AG04450 (cell line): Measurements from ENCODE around the gene FKTN. TPM values are rescaled to one million over a fixed set of nuclear protein-coding genes. Genes with fewer than 3 reads are reported as not detected.
"Not testable (repeated sequence)": the region's sequence is repeated elsewhere in the genome, so short reads cannot be mapped to it uniquely, and the experiment has no call there.

ENCODE experiments used
- CTCF ChIA-PET: fragments of 300-600, 350-600 bp; formaldehyde crosslinking; extraction: SDS; loops from one replicate; lab custom pipeline; 2022; ENCODE audit warnings: antibody characterized with exemption, inconsistent platforms; lab: Charles Lee
- POLR2A ChIA-PET: fragments of 350-600 bp; formaldehyde crosslinking; extraction: SDS; loops from one replicate; lab custom pipeline; 2021; ENCODE audit warnings: antibody characterized with exemption, inconsistent platforms; lab: Yijun Ruan, JAX
- DNase-seq: peaks from one replicate; pipeline ENCODE4 v3.0.0-alpha.2; 2011; ENCODE audit warnings: low read depth, low spot score
- H3K27ac ChIP-seq: one replicate; pipeline ENCODE4 v1.5.1; 2012; ENCODE audit warnings: low read depth, low read length, control low read depth
- H3K27me3 ChIP-seq: one replicate; pipeline ENCODE4 v1.6.0; 2012; ENCODE audit warnings: low read length; ENCODE audit not compliant: control insufficient read depth, insufficient read depth
- H3K4me3 ChIP-seq: 2 replicates; pipeline ENCODE4 v1.5.1; 2011; ENCODE audit warnings: mild to moderate bottlenecking, low read depth, low read length, control low read depth
- H3K9me3 ChIP-seq: 2 replicates; pipeline ENCODE4 v1.5.1; 2012; ENCODE audit warnings: low read length; ENCODE audit not compliant: control insufficient read depth, insufficient read depth
- polyA plus RNA-seq: library from polyadenylated mRNA; depleted of rRNA; stranded (reverse); fragments of >200 nt; gene quantifications from 2 replicates; pipeline ENCODE4 v1.2.3, GENCODE V29; 2011
- TF ChIP-seq, protein P1 (sequence below): IDR thresholded peaks from 2 replicates; pipeline ENCODE4 v1.5.1; 2011; ENCODE audit warnings: low read depth, low read length, control low read depth, inconsistent platforms

FKTN gene
- polyA plus RNA-seq, 1 experiment: 24.0 TPM

DNA sequence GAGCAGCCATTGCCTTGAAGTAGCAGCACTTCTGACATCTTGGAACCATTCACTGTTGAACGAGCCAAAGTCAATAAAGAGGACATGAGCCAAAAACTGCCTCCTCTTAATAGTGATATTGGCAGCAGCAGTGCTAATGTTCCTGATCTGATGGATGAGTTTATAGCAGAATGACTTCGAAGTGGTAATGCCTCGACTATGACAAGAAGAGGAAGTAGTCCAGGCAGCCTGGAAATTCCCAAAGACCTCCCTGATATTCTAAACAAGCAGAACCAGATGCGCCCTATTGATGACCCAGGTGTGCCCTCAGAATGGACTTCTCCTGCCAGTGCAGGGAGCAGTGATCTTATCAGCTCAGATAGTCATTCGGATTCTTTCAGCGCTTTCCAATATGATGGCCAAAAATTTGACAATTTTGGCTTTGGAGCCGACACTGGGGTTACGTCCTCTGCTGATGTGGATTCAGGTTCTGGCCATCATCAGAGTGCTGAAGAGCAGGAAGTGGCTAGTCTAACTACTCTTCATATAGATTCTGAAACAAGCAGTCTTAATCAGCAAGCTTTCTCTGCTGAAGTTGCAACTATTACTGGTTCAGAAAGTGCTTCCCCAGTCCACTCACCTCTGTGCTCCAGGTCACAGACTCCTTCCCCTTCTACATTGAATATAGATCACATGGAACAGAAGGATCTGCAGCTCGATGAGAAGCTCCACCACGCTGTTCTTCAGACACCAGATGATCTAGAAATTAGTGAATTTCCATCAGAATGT lies 35.1 kb upstream of the FKTN start:
- CTCF ChIA-PET, H3K4me3 ChIP-seq, H3K27ac ChIP-seq, POLR2A ChIA-PET, DNase-seq, H3K27me3 ChIP-seq, H3K9me3 ChIP-seq: not testable (repeated sequence)

GRCh38 chr9:105531530-105531929 lies 26.4 kb upstream of the FKTN start:
- ChIA-PET POLR2A (no interaction called here), CTCF (no interaction called here)

DNA sequence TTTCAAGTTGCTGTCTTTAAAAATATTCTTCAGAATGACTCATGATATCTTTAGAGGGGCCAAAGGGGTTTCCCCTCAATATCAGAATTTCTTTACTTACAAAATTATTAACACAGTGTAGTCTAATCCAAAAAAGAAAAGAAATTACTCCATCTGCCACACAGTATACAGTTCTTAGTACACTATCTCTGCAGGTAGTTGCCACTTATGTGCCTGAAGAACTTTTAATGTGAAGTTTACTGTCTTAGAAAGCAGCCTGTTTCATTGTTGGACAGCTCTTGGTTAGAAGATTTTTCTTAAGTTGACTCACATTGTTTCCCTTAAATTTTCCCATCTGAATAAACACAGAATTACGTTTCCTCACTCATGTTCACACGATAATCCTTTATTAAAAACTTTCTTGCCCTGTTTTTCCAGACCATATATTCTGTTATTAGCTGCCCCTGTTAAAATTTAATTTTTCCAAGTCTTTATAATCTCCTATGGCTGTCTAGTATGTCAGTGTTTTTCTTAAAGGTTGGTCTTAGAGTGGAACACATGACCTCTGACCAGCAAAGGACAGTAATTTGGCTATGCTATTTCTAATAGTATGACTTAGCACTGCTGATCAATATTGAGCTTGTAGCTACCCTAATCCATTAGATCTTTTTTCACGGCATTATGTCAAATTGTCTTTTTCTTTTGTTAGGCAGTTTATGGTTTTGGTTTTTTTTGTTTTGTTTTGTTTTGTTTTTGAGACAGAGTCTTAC lies 21.8 kb upstream of the FKTN start:
- no peaks in the 10 kb centered on the region for H3K27me3 ChIP-seq
- H3K9me3 ChIP-seq: no peaks in the 10 kb centered on the region
- DNase-seq: no peak
- TF ChIP-seq, protein P1, sequence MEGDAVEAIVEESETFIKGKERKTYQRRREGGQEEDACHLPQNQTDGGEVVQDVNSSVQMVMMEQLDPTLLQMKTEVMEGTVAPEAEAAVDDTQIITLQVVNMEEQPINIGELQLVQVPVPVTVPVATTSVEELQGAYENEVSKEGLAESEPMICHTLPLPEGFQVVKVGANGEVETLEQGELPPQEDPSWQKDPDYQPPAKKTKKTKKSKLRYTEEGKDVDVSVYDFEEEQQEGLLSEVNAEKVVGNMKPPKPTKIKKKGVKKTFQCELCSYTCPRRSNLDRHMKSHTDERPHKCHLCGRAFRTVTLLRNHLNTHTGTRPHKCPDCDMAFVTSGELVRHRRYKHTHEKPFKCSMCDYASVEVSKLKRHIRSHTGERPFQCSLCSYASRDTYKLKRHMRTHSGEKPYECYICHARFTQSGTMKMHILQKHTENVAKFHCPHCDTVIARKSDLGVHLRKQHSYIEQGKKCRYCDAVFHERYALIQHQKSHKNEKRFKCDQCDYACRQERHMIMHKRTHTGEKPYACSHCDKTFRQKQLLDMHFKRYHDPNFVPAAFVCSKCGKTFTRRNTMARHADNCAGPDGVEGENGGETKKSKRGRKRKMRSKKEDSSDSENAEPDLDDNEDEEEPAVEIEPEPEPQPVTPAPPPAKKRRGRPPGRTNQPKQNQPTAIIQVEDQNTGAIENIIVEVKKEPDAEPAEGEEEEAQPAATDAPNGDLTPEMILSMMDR: no peak
- POLR2A ChIA-PET: no interaction called here
- no peak overlapping the region for H3K4me3 ChIP-seq
- no peak overlapping the region for H3K27ac ChIP-seq
- CTCF ChIA-PET: no interaction called here

More at GRCh38 chr9:105531530-105531929, 26.4 kb upstream of the FKTN start:
- Histone ChIP-seq H3K27me3 (no peaks in the 10 kb centered on the region), H3K4me3 (no peak overlapping the region), H3K27ac (no peak overlapping the region), H3K9me3 (no peaks in the 10 kb centered on the region)
- TF ChIP-seq, protein P1: no peak
- no peak for DNase-seq

DNA sequence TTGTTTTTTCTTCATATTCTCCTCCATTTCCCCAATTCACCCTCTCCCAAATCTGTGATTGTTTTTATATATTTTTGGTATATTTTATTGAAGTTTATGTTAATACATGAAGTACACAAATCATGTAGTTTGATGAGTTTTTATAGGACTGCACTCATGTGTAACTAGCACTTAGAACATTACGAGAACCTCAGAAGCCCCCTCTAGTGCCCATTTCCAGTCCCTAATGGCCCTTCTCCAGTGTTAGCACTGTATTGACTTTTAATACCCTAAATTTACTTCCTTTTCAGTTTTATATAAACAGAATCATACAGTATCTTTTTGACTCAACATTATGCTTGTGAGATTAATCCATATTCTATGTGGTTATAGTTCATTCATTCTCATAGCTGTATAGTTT lies 18.5 kb upstream of the FKTN start:
- no peaks in the 10 kb centered on the region for H3K27me3 ChIP-seq
- TF ChIP-seq, protein P1: 0 out of 2 replicates have a peak, but pooled peaks have one; percentile 12
- CTCF ChIA-PET: no interaction called here
- H3K4me3 ChIP-seq: no peak overlapping the region
- H3K9me3 ChIP-seq: no peaks in the 10 kb centered on the region
- DNase-seq: no peak
- H3K27ac ChIP-seq: no peak overlapping the region
- POLR2A ChIA-PET: no interaction called here

DNA sequence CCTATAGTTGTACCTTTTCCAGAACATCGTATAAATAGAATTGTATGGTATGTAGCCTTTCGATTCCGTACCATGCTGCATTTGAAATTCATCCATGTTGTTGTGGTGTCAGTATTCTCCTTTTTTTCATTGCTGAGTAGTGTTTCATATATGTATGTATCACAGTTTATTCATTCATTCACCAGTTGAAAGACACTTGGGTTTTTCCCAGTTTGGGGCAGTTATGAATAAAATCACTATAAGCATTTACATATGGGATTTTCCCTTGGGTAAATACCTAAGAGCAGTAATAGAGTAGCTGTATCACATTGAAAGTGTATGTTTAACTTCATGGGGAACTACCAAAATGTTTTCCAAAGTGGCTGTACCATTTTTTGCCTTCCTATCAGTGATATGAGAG lies 16.1 kb upstream of the FKTN start:
- Histone ChIP-seq H3K9me3 (no peaks in the 10 kb centered on the region), H3K27ac (no peak overlapping the region), H3K4me3 (no peak overlapping the region), H3K27me3 (no peaks in the 10 kb centered on the region)
- no peak for DNase-seq
- ChIA-PET CTCF (no interaction called here), POLR2A (no interaction called here)
- TF ChIP-seq, protein P1: no peak
